Activated T-helper 17 cell treated with anti-CD3 and anti-CD28 coated beads, Interleukin-2, amount 50 U/mL, for 72 hours (primary cell): ENCODE measurements around the gene SCUBE1. TPM values are rescaled to one million over a fixed set of nuclear protein-coding genes. Genes with fewer than 3 reads are reported as not detected.
A peak's percentile ranks its signal among the peaks of the same experiment; 100 is the strongest.

Source experiments
- ATAC-seq: fragments of 150-1000 bp; cut with Tn5 transposase; replicated peaks from 2 replicates; pipeline ENCODE4 v1.10.0; 2021; ENCODE audit warnings: mild to moderate bottlenecking, moderate library complexity
- H3K27ac Mint-ChIP-seq: one replicate; pipeline ENCODE4 v1.8.0; 2022; ENCODE audit warnings: mixed read lengths
- H3K27me3 Mint-ChIP-seq: one replicate; pipeline ENCODE4 v1.8.0; 2022; ENCODE audit warnings: mixed read lengths
- H3K36me3 Mint-ChIP-seq: one replicate; pipeline ENCODE4 v1.8.0; 2022; ENCODE audit warnings: low read depth, mild to moderate bottlenecking, mixed read lengths
- H3K4me1 Mint-ChIP-seq: one replicate; pipeline ENCODE4 v1.8.0; 2022; ENCODE audit warnings: mixed read lengths
- H3K4me3 Mint-ChIP-seq: one replicate; pipeline ENCODE4 v1.8.0; 2022; ENCODE audit warnings: mild to moderate bottlenecking, mixed read lengths
- H3K9me3 Mint-ChIP-seq: one replicate; pipeline ENCODE4 v1.8.0; 2022; ENCODE audit warnings: mixed read lengths
- total RNA-seq, 2 donors: library from RNA; stranded (reverse); gene quantifications; one replicate each; pipeline ENCODE4 v1.2.3, GENCODE V29; 2022

SCUBE1 gene
- total RNA-seq, 2 donors from 2014 or later, result not detected

DNA sequence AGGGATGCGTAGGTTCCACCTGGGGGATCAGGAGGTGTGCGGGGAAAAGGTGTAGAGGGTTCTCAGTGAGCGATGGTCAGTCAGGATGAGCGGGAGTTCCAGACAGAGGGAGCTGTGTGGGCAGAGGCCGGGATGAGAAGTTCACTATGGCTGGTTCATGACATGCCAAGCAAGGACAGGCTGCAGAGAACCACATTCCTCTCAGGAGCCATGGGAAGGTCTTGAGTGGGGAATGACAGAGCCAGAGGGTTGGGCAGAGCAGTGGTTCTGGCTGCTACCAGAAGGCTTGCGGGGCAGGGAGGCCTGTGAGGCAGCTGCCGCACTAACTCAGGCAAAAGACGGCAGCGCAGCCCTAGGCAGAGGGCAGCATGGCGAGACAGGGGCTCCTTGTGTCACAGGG lies 66.1 kb downstream of the SCUBE1 start:
- Mint-ChIP-seq H3K27ac (no peak overlapping the region), H3K36me3 (no peaks in the 10 kb centered on the region), H3K9me3 (no peaks in the 10 kb centered on the region), H3K4me1 (peaks cover 7% of the 10 kb centered on the region), H3K27me3 (peaks cover 9% of the 10 kb centered on the region), H3K4me3 (no peak overlapping the region)
- ATAC-seq, result no peak

DNA sequence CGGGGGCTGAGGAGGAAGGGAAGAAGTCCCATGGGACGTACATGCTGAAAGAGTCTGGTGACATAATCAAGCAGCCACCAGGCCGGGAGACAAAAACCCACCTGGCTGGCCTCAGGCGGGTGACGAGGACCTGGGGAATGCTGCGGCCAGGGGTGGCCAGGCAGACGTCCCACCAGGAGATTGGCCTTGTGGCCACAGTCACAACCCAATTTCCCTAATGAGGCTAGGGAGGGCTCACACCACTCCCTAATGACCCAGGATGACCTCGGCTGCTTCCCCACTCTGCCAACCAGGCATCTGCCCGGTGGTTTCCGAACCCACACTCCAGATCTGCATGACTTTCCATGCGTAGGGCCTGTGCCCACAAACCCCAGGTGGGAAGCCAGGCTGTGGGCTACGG lies 66.9 kb downstream of the SCUBE1 start:
- Mint-ChIP-seq H3K36me3 (no peaks in the 10 kb centered on the region), H3K27me3 (peaks cover 9% of the 10 kb centered on the region), H3K9me3 (no peaks in the 10 kb centered on the region), H3K4me3 (no peak overlapping the region), H3K4me1 (peaks cover 7% of the 10 kb centered on the region), H3K27ac (no peak overlapping the region)
- ATAC-seq, result no peak

DNA sequence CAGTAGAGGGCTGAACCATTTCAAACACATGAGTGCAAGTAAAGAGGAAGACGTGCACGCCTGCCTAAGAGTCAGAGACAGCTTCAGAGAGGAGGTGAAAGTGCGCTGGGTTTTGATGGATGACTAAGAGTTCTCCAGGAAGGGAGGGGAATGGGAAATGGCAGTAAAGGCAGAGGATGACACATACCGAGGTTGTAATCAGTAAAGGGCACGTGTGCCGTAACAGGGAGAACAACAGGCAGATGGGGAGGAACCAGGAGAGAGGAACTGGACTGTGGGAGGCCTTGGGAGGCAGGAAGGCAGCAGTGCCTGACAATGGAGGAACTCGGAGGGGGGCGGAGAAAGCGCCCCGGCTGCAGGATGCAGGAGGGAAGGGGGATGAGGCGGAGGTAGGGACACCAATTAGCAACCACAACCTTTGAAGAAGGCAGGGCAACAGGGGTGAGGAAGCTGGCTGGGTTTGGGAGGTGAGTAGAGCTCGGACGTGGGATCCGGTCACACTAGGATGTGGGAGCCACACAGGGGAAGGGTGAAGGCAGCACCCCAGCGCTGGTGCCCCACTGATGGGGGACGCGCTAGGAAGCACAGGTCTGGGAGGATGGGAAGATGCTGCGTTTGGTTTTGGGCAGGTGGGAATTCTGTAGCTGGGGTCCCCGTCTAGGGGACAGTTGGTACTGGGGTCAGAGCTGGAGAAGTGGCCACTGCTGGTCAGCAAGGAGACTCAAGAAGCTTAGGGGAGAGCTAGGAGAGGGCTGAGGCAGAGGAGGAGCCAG lies 67.4 kb downstream of the SCUBE1 start:
- Mint-ChIP-seq H3K27me3 (peaks cover 9% of the 10 kb centered on the region), H3K9me3 (no peaks in the 10 kb centered on the region), H3K4me1 (peaks cover 7% of the 10 kb centered on the region), H3K27ac (no peak overlapping the region), H3K36me3 (no peaks in the 10 kb centered on the region), H3K4me3 (no peak overlapping the region)
- peak; percentile 77 for ATAC-seq

DNA sequence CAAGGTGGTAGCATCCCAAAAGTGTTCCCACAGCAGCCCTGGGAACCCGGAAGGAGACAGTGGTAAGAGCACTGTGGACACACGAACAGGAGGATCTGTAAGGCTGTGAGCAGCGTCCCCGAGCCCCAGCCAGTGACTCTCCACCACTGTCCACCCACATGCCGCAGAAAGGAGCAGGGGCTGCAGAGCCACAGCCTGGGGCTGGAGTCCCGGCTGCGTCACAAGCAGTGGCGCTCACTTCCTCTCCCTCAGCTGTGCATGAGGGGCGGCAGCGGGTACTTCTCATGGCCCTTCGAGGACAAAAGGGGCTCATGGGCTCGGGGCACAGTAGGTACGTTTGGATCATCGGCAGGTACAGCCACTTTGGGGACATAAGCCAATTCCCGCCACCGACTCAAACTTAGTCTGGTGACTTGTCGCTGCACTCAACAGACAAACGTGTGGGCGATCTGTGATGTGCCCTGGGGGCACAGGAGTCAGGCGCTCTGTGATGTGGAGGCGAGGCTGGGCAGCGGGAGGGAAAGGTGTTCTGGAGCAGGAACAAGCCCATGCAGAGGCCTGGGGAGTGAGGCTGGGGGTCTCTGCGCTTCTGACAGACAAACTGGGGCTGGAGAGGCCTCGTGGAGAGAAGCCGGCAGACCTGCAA lies 68.5 kb downstream of the SCUBE1 start:
- Mint-ChIP-seq H3K9me3 (no peaks in the 10 kb centered on the region), H3K4me3 (no peak overlapping the region), H3K27me3 (peaks cover 9% of the 10 kb centered on the region), H3K27ac (no peak overlapping the region), H3K4me1 (peaks cover 7% of the 10 kb centered on the region), H3K36me3 (no peaks in the 10 kb centered on the region)
- ATAC-seq, result no peak

DNA sequence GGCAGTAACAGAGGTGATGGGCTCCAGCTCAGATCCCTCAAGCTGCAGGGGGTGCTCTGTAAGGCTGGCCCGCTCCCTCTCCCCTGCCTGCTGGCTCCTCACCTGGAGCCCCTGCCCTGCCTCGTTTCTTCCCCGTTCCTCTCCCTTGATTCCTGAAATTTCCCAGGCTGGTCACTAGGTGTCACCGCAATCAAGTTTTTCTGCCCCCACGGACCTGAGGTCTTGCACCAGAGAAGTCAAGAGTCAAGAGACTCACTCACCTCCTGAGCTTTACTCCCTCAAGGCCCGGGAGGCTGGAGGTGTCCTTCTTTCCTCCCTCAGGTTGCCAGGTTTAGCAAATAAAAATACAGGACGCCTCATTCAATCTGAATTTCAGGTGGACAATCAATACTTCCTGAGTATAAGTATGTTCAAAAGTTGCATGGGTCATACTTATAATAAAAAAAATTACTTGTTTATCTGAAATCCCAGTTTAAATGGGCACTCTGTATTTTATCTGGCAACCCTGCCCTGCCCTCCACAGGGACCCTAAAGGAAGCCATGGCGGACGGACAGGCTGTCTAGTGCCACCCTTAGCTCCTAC lies 69.2 kb downstream of the SCUBE1 start:
- Mint-ChIP-seq H3K36me3 (no peaks in the 10 kb centered on the region), H3K4me1 (peaks cover 7% of the 10 kb centered on the region), H3K27me3 (peaks cover 9% of the 10 kb centered on the region), H3K9me3 (no peaks in the 10 kb centered on the region), H3K4me3 (no peak overlapping the region), H3K27ac (no peak overlapping the region)
- ATAC-seq, result peak; percentile 53

DNA sequence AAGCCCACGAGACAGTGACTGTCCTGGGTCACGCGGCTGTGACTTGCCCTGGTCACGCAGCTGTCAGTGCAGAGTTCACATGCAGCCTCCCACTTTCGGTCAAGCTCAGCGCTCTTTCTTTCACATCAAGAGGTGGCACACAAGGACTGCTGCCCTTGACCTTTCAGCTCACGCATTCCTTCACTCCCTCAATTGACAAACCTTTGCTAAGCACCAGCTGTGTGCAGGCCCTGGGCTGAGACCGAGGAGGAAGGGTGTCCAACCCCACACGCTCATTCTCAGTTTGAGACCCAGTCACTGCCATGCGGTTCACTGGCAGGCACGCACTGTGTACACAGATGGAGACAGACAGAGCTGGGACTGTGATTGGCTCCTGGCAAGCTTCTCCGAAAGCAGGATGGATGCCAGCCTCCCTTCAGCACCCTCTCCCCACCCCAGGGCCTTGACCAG lies 70.3 kb downstream of the SCUBE1 start:
- Mint-ChIP-seq H3K4me1 (peaks cover 7% of the 10 kb centered on the region), H3K36me3 (no peaks in the 10 kb centered on the region), H3K27ac (peak overlapping the region; percentile 20), H3K27me3 (peaks cover 9% of the 10 kb centered on the region), H3K4me3 (no peak overlapping the region), H3K9me3 (no peaks in the 10 kb centered on the region)
- ATAC-seq, result no peak

DNA sequence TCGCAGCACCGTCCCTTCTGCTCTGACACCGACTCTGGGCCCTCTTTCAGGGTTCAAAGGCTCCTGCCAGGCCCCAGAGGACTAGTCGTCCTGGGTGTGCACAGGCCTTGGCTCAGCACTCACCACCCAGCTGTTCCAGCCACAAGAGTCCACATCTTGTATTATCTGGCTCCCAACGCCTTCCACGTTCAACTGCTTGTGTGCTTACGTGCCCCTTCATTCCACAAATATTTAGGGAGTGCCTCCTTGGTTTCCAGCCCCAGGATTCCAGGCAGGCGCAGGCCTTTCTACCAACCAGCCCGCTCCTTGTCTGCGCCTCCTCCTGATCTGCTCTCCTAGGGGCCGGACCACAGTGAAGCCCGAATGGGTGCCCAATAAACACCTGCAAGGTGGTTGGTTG lies 70.9 kb downstream of the SCUBE1 start:
- no peak overlapping the region for H3K4me3 Mint-ChIP-seq
- H3K27me3 Mint-ChIP-seq, result peaks cover 9% of the 10 kb centered on the region
- ATAC-seq, result no peak
- peaks cover 7% of the 10 kb centered on the region for H3K4me1 Mint-ChIP-seq
- no peaks in the 10 kb centered on the region for H3K36me3 Mint-ChIP-seq
- peak overlapping the region; percentile 20 for H3K27ac Mint-ChIP-seq
- H3K9me3 Mint-ChIP-seq, result no peaks in the 10 kb centered on the region

DNA sequence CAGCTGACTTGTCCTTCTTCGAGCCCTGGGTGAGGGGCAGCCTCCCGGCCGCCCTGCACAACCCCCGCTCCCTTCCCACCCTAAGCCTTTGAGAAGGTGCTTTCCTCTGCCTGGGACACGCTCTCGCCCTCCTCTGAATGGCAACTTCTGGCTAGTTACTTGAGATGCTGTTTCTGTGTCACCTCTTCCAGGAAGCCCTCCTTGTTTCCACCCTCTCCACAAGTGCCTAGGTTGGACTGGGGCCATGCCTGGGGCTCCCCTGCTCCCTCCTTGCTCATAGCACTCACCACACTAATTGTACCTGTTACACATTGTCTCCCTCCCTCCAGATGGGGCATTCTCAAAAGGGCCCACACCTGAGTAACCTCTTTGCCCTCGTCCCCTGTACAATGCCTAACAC lies 72.2 kb downstream of the SCUBE1 start:
- no peak overlapping the region for H3K4me3 Mint-ChIP-seq
- no peak for ATAC-seq
- peaks cover 7% of the 10 kb centered on the region for H3K27me3 Mint-ChIP-seq
- H3K4me1 Mint-ChIP-seq, result peaks cover 6% of the 10 kb centered on the region
- H3K27ac Mint-ChIP-seq, result peak overlapping the region; percentile 7
- H3K36me3 Mint-ChIP-seq, result no peaks in the 10 kb centered on the region
- no peaks in the 10 kb centered on the region for H3K9me3 Mint-ChIP-seq

DNA sequence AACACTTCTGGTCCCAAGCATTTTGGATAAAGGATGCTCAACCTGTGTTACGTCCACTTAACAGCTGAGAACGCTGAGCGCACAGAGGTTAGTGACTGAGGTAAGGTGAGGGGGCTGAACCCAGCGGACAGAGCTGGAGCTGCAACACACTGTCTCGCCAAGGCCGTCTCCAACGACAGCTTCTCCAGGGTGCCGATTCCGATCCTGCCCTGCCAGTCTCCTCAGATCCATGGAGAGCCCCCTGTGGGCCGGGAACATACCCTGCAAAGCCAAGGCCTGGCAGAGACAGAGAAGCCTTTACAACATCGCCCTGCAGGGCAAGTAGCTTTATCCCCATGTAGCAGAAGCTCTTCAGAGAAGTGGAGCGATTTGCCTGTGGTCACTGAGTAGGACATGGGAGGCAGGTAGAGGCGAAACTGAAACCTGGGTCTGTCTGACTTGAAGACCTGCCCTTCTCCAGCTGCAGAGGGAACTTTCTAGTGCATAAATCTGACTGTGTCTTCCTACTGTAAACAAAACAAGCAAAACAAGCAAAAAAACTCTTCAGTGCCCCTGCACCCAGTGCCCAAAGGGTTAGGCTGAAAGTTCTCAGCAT lies 72.8 kb downstream of the SCUBE1 start:
- peaks cover 2% of the 10 kb centered on the region for H3K27me3 Mint-ChIP-seq
- H3K27ac Mint-ChIP-seq, result no peak overlapping the region
- H3K4me1 Mint-ChIP-seq, result peaks cover 1% of the 10 kb centered on the region
- H3K4me3 Mint-ChIP-seq, result no peak overlapping the region
- no peaks in the 10 kb centered on the region for H3K9me3 Mint-ChIP-seq
- no peak for ATAC-seq
- H3K36me3 Mint-ChIP-seq, result no peaks in the 10 kb centered on the region

DNA sequence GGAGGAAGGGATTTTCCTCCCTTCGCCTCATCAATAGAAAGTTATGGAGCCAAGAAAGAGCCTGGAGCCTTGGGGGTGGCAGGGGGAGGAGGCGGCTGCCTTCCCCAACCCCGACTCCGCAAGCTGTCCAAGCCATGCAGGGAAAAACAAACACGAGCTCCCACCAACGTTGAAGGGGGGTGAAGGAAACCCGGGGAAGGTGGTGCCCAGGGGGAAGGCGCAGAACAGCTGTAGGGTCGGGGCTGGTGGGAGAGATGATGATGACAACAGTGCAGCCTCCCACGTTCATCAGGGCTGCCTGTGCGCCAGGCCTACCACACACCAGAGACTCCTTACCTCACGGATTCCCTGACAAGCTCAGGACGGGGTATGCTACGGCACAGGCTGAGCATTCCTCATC lies 73.5 kb downstream of the SCUBE1 start:
- no peaks in the 10 kb centered on the region for H3K36me3 Mint-ChIP-seq
- H3K27ac Mint-ChIP-seq, result no peak overlapping the region
- no peaks in the 10 kb centered on the region for H3K9me3 Mint-ChIP-seq
- peaks cover 3% of the 10 kb centered on the region for H3K4me1 Mint-ChIP-seq
- ATAC-seq, result no peak
- no peaks in the 10 kb centered on the region for H3K27me3 Mint-ChIP-seq
- H3K4me3 Mint-ChIP-seq, result no peak overlapping the region

DNA sequence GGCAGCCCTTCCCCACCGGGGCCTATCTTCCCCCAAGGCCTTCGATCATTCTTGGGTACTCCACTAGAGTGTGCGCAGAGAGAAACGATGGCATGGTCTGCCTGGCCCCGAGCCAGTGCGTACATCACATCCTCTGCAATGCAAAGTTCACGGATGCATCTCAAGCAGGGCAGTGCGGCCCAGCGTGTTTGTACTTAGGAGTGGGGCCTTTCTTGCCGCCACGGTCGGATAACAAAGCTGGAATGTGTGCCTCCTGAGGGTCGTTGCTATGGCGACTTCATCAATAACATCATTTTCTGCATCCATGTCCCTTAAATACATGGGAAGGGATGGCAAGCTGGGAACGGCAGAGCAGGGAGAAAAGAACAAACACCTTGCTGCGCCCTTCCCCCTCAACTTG lies 73.9 kb downstream of the SCUBE1 start:
- Mint-ChIP-seq H3K4me1 (peaks cover 5% of the 10 kb centered on the region), H3K27ac (no peak overlapping the region), H3K36me3 (no peaks in the 10 kb centered on the region), H3K9me3 (no peaks in the 10 kb centered on the region), H3K27me3 (no peaks in the 10 kb centered on the region), H3K4me3 (no peak overlapping the region)
- ATAC-seq, result no peak

DNA sequence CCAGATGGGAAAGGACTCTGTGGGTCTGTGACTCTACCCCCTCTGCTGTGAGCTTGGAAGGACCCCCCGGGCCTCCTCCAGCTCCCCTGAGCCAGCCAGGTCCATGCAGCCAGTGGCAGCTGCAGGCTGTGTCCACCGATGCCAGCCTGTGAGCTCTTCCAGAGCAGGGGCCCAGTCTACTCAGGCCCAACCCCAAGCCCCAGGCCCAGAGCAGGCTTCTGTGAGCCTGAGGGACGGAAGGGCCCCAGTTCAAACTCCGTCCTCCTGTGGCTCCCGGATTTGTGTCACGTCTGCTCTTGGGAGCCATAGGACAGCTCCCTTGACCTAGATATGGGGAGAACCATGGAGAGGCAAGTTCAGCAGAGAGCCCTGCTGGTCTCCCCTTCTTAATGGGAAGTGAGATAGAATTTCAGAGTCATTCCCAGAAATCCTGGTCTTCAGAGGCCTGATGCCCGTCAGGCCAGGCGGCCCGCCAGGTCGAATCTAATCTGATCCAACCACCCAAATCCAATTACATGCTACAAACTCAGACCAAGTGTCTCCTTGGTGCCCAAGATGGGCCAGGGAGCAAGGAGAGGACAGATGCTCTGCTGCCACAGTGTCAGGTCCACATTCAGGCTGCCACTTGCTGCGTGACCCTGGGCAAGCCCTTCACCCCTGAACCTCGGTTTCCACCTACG lies 75.1 kb downstream of the SCUBE1 start:
- Mint-ChIP-seq H3K36me3 (no peaks in the 10 kb centered on the region), H3K4me1 (peaks cover 16% of the 10 kb centered on the region), H3K9me3 (no peaks in the 10 kb centered on the region), H3K27ac (peak overlapping the region; percentile 25), H3K4me3 (no peak overlapping the region), H3K27me3 (no peaks in the 10 kb centered on the region)
- ATAC-seq, result no peak

DNA sequence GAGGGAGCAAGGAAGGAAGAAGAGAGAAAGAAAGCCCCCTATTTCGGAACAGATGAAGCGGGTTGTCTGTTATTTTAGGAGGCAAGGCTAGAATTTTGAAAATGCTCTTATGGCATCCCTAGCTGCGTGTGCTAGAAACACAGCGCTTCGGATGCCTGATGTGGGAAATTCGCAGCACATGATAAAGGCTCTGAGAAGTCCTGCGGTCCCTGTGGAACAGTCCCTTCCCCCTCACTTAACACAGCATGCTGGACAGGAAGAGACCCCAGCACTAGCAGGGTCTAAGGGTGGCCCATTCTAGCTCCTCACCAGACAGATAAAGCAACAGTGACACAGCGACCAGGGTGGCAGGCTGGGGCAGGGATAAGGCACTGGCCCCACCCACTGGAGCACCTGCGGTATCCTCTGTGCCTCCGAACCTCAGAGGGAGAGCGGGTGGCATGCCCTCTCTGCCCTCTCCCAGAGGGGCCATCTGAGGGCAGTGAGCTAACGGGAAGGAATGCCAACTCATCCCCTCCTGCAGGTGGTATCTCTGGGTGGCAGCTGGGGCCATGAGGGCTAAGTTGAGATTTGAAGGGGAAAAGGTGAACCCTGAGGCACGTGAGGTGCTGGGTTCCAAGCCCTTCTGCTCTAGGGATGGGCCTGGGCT lies 75.7 kb downstream of the SCUBE1 start:
- ATAC-seq, result no peak
- H3K27me3 Mint-ChIP-seq, result no peaks in the 10 kb centered on the region

DNA sequence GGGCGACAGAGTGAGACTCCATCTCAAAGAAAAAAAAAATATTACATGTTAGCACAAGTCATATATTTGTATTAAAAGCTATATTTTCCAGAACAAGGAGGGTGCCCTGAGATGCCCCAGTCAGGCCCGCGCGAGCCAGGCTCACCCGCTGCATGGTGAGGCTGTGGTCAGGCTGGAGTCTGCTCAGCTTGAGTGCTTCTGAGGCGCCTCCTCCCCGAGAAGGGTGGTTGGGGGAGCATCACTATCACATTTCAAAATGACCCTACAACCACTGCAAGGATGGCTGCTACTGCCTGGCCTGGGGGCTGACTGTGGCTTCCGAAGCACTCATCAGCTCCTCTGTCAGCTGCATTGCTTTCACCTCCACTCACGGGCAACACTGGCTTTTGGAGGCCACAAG lies 77.1 kb downstream of the SCUBE1 start:
- H3K4me3 Mint-ChIP-seq, result no peak overlapping the region
- no peak for ATAC-seq
- peaks cover 19% of the 10 kb centered on the region for H3K4me1 Mint-ChIP-seq
- no peaks in the 10 kb centered on the region for H3K9me3 Mint-ChIP-seq
- no peaks in the 10 kb centered on the region for H3K27me3 Mint-ChIP-seq
- H3K27ac Mint-ChIP-seq, result no peak overlapping the region
- no peaks in the 10 kb centered on the region for H3K36me3 Mint-ChIP-seq

More for the DNA sequence above, 75.7 kb downstream of the SCUBE1 start:
- Mint-ChIP-seq H3K27ac (no peak overlapping the region), H3K9me3 (no peaks in the 10 kb centered on the region), H3K36me3 (no peaks in the 10 kb centered on the region), H3K4me1 (peaks cover 19% of the 10 kb centered on the region), H3K4me3 (no peak overlapping the region)
